ENCODE data around the gene AP1M1.

DNA sequence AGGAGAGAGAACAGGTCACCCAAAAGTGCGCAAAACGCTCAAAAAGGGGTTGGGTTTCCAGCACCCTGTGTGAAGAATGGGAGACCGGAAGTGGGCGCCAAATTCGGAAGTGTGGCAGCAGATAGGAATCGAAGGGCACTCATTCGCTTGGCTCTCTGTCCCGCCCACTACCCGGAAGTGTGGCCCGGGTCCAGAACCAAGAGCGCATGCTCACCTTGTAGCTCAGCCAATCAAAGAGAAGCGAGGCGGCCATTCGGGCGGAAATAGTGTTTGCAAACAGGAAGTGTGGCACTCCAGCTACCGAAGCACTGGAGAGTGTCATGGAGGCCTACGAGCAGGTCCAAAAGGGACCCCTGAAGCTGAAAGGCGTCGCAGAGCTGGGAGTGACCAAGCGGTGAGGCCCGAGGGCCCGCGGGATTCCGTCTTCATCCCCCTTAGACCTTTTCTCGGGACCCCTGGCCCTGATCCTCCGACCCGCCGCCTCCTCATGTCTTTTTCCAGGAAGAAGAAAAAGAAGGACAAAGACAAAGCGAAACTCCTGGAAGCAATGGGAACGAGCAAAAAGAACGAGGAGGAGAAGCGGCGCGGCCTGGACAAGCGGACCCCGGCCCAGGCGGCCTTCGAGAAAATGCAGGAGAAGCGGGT is 12.5 kb upstream of the AP1M1 start, which contains the start of gene FAM32A:
- TF ChIP-seq POLR2A (IDR thresholded peaks at IDR 0.05): peak in 3 of 4 donors; percentile 60 to 82 (median 69)
- peak in 4 of 6 experiments; percentile 33 to 48 (median 40) for TF ChIP-seq CTCF (IDR thresholded peaks at IDR 0.05)
- TF ChIP-seq POLR2AphosphoS5 (IDR thresholded peaks at IDR 0.05): peak; percentile 89 to 93
- peak in 1 of 4 donors; percentile 3 for TF ChIP-seq EP300 (IDR thresholded peaks at IDR 0.05)
